ENCODE data around the gene MCM5. TPM values are rescaled to one million over a fixed set of nuclear protein-coding genes. Genes with fewer than 3 reads are reported as not detected.

Gene MCM5
- total and polyA plus RNA-seq, 2 of the 13 experiments (the other 11 are each of a cell fraction or from before 2014, with no cell fraction given), result 40.2 to 93.5 TPM

DNA sequence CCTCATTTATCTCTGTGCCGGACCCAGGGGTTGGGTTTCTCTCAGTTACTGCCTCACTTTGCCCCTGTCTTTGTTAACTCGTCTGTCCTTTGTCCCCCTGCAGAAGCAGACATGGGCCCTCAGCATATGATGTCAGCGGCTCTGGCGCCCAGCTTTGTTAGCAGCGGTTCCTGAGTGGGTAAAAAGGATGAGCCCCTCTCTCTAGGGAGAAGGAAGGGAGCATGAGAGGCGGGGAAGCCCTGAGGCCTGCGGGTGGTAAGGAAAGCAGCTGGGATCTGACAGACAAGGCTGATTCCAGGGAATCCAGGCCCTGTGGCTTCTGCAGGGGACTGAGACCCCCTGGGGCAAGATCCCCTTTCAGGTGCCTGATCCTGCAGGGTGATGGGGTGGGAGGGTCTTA lies 51.7 kb downstream of the MCM5 start (continued):
- TF ChIP-seq, protein P1, sequence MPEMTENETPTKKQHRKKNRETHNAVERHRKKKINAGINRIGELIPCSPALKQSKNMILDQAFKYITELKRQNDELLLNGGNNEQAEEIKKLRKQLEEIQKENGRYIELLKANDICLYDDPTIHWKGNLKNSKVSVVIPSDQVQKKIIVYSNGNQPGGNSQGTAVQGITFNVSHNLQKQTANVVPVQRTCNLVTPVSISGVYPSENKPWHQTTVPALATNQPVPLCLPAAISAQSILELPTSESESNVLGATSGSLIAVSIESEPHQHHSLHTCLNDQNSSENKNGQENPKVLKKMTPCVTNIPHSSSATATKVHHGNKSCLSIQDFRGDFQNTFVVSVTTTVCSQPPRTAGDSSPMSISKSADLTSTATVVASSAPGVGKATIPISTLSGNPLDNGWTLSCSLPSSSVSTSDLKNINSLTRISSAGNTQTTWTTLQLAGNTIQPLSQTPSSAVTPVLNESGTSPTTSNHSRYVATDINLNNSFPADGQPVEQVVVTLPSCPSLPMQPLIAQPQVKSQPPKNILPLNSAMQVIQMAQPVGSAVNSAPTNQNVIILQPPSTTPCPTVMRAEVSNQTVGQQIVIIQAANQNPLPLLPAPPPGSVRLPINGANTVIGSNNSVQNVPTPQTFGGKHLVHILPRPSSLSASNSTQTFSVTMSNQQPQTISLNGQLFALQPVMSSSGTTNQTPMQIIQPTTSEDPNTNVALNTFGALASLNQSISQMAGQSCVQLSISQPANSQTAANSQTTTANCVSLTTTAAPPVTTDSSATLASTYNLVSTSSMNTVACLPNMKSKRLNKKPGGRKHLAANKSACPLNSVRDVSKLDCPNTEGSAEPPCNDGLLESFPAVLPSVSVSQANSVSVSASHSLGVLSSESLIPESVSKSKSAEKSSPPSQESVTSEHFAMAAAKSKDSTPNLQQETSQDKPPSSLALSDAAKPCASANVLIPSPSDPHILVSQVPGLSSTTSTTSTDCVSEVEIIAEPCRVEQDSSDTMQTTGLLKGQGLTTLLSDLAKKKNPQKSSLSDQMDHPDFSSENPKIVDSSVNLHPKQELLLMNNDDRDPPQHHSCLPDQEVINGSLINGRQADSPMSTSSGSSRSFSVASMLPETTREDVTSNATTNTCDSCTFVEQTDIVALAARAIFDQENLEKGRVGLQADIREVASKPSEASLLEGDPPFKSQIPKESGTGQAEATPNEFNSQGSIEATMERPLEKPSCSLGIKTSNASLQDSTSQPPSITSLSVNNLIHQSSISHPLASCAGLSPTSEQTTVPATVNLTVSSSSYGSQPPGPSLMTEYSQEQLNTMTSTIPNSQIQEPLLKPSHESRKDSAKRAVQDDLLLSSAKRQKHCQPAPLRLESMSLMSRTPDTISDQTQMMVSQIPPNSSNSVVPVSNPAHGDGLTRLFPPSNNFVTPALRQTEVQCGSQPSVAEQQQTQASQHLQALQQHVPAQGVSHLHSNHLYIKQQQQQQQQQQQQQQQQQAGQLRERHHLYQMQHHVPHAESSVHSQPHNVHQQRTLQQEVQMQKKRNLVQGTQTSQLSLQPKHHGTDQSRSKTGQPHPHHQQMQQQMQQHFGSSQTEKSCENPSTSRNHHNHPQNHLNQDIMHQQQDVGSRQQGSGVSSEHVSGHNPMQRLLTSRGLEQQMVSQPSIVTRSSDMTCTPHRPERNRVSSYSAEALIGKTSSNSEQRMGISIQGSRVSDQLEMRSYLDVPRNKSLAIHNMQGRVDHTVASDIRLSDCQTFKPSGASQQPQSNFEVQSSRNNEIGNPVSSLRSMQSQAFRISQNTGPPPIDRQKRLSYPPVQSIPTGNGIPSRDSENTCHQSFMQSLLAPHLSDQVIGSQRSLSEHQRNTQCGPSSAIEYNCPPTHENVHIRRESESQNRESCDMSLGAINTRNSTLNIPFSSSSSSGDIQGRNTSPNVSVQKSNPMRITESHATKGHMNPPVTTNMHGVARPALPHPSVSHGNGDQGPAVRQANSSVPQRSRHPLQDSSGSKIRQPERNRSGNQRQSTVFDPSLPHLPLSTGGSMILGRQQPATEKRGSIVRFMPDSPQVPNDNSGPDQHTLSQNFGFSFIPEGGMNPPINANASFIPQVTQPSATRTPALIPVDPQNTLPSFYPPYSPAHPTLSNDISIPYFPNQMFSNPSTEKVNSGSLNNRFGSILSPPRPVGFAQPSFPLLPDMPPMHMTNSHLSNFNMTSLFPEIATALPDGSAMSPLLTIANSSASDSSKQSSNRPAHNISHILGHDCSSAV (CRISPR knock-in tag; IDR thresholded peaks at IDR 0.05; ENCODE audit: borderline replicate concordance), result no peak
- TF ChIP-seq ZNF121 (CRISPR knock-in tag; IDR thresholded peaks at IDR 0.05), result no peak
- TF ChIP-seq, protein P2, sequence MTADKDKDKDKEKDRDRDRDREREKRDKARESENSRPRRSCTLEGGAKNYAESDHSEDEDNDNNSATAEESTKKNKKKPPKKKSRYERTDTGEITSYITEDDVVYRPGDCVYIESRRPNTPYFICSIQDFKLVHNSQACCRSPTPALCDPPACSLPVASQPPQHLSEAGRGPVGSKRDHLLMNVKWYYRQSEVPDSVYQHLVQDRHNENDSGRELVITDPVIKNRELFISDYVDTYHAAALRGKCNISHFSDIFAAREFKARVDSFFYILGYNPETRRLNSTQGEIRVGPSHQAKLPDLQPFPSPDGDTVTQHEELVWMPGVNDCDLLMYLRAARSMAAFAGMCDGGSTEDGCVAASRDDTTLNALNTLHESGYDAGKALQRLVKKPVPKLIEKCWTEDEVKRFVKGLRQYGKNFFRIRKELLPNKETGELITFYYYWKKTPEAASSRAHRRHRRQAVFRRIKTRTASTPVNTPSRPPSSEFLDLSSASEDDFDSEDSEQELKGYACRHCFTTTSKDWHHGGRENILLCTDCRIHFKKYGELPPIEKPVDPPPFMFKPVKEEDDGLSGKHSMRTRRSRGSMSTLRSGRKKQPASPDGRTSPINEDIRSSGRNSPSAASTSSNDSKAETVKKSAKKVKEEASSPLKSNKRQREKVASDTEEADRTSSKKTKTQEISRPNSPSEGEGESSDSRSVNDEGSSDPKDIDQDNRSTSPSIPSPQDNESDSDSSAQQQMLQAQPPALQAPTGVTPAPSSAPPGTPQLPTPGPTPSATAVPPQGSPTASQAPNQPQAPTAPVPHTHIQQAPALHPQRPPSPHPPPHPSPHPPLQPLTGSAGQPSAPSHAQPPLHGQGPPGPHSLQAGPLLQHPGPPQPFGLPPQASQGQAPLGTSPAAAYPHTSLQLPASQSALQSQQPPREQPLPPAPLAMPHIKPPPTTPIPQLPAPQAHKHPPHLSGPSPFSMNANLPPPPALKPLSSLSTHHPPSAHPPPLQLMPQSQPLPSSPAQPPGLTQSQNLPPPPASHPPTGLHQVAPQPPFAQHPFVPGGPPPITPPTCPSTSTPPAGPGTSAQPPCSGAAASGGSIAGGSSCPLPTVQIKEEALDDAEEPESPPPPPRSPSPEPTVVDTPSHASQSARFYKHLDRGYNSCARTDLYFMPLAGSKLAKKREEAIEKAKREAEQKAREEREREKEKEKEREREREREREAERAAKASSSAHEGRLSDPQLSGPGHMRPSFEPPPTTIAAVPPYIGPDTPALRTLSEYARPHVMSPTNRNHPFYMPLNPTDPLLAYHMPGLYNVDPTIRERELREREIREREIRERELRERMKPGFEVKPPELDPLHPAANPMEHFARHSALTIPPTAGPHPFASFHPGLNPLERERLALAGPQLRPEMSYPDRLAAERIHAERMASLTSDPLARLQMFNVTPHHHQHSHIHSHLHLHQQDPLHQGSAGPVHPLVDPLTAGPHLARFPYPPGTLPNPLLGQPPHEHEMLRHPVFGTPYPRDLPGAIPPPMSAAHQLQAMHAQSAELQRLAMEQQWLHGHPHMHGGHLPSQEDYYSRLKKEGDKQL (CRISPR knock-in tag; IDR thresholded peaks at IDR 0.05; ENCODE audit: low read depth), result no peak
- no peak for TF ChIP-seq SETDB1 (CRISPR knock-in tag; IDR thresholded peaks at IDR 0.05; ENCODE audit: borderline replicate concordance)

Data from HepG2 (cell line).